ENCODE results near the gene RPTN. TPM values are rescaled to one million over a fixed set of nuclear protein-coding genes. Genes with fewer than 3 reads are reported as not detected.

RPTN gene
- total and polyA plus RNA-seq, 2 of the 4 experiments (the other 2 are of a cell fraction), result not detected

DNA sequence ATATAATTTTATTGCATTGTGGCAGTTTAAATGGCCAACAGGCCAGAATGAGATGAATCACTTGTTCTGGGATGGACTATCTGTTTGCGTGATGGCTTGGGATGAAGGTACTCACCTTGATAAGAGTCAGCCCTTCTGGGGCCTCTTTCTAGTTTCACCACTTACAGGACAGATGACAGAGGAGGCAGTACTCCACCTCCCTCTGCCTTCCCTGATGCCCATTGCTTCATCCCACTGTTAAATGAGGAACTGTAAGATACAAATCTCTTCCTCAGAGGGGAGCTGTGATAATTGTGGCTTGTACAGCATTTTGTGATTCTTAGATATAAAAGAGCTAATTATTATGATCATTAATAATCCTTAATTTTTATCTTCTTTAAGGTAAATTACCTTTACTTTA is 40.1 kb downstream of the RPTN start:
- H4K91ac ChIP-seq (ENCODE audit: insufficient read depth, low read depth, low read length), result no peak overlapping the region
- no CpG with 5 or more reads among the region's 1 CpG for WGBS, 2 experiments (ENCODE audit: extremely low coverage in 2 of 2, insufficient read length in 1 of 2)
- no peak overlapping the region for H3K4ac ChIP-seq (ENCODE audit: low read depth, low read length)
- H4K20me1 ChIP-seq (ENCODE audit: insufficient read depth, low read length), result no peaks in the 10 kb centered on the region
- H3K9ac ChIP-seq (ENCODE audit: low read depth, low read length), result no peak overlapping the region
- H2BK120ac ChIP-seq (ENCODE audit: low read depth, low read length), result no peak overlapping the region
- H4K8ac ChIP-seq (ENCODE audit: low read depth in 2 of 2, low read length in 2 of 2), result no peak overlapping the region
- POLR2A ChIA-PET (ENCODE audit: unreplicated experiment), result no interaction called here
- H2AFZ ChIP-seq (replicated peaks; ENCODE audit: low read length, poor library complexity), result no peak overlapping the region
- H3K14ac ChIP-seq (replicated peaks; ENCODE audit: low read depth, low read length), result no peak overlapping the region
- H2AK9ac ChIP-seq (replicated peaks; ENCODE audit: low read depth, low read length, poor library complexity), result no peak overlapping the region
- no peaks in the 10 kb centered on the region for H3K9me1 ChIP-seq (ENCODE audit: insufficient read depth, low read length)
- no TSS peak for BruUV-seq (replicated peaks)
- dilution Hi-C loops (cut with HindIII; ENCODE audit: low sequenced_read_pairs, unreplicated experiment), result no loop called here
- CTCF ChIA-PET, result no interaction called here
- no peak overlapping the region for H2BK15ac ChIP-seq (ENCODE audit: low read depth, low read length)
- H4K5ac ChIP-seq (ENCODE audit: low read depth, low read length), result no peak overlapping the region
- no peak overlapping the region for H3K4me2 ChIP-seq (ENCODE audit: low read depth, low read length)
- H2AK5ac ChIP-seq (ENCODE audit: low read depth, low read length), result no peak overlapping the region
- H3K9me3 ChIP-seq (ENCODE audit: control insufficient read depth, insufficient read depth, low read length), result no peaks in the 10 kb centered on the region
- no peak overlapping the region for H3K4me3 ChIP-seq (ENCODE audit: insufficient read depth, low read depth, low read length)
- intact Hi-C loops (cut with micrococcal nuclease), result no loop called here
- H3K23ac ChIP-seq (ENCODE audit: low read depth, low read length), result no peak overlapping the region
- no peak overlapping the region for H3K27ac ChIP-seq (ENCODE audit: insufficient read depth, low read length)
- no peaks in the 10 kb centered on the region for H3K36me3 ChIP-seq (ENCODE audit: control insufficient read depth, insufficient read depth, low read length)
- DNase-seq, result no peak
- H3K27me3 ChIP-seq (ENCODE audit: control insufficient read depth, insufficient read depth, low read length), result peaks cover 5% of the 10 kb centered on the region
- H2BK5ac ChIP-seq (ENCODE audit: low read depth, low read length, poor library complexity, severe bottlenecking), result no peak overlapping the region
- in situ Hi-C loops (cut with MboI; ENCODE audit: low sequenced_read_pairs), result no loop called here
- H3K56ac ChIP-seq (ENCODE audit: extremely low read depth, insufficient read depth, low read length), result no peak overlapping the region
- H3K4me1 ChIP-seq (ENCODE audit: control insufficient read depth, insufficient read depth, low read length), result no peaks in the 10 kb centered on the region
- TF ChIP-seq POLR2A (IDR thresholded peaks at IDR 0.05; ENCODE audit: low read depth, low read length), result no peak
- TF ChIP-seq, protein P1, sequence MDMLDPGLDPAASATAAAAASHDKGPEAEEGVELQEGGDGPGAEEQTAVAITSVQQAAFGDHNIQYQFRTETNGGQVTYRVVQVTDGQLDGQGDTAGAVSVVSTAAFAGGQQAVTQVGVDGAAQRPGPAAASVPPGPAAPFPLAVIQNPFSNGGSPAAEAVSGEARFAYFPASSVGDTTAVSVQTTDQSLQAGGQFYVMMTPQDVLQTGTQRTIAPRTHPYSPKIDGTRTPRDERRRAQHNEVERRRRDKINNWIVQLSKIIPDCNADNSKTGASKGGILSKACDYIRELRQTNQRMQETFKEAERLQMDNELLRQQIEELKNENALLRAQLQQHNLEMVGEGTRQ (IDR thresholded peaks at IDR 0.05; ENCODE audit: low read depth, low read length), result no peak
- H2BK20ac ChIP-seq (ENCODE audit: low read depth, low read length), result no peak overlapping the region
- H3K79me1 ChIP-seq (ENCODE audit: low read depth in 1 of 2, low read length in 2 of 2), result no peaks in the 10 kb centered on the region
- H3K18ac ChIP-seq (ENCODE audit: low read depth, low read length), result no peak overlapping the region
- no peak for ATAC-seq (ENCODE audit: low read depth)

Data from IMR-90 (cell line).